ENCODE data around the gene CCDC33. TPM values are rescaled to one million over a fixed set of nuclear protein-coding genes. Genes with fewer than 3 reads are reported as not detected.

CCDC33 gene
- total and polyA plus RNA-seq, 2 experiments from 2014 or later: 2.6 to 2.8 TPM

- DNase-seq (ENCODE audit: low spot score) (no peak), ATAC-seq (no peak)
- peaks cover 6% of the 10 kb centered on the region for H3K27me3 Mint-ChIP-seq (ENCODE audit: insufficient read depth, low read depth, poor library complexity)
- no peak overlapping the region for H3K4me2 ChIP-seq
- H4K20me1 ChIP-seq (replicated peaks; ENCODE audit: insufficient read depth): no peaks in the 10 kb centered on the region
- H3K9me3 Mint-ChIP-seq: no peaks in the 10 kb centered on the region
- H3K9me2 ChIP-seq (ENCODE audit: insufficient read depth): no peaks in the 10 kb centered on the region
- no peaks in the 10 kb centered on the region for H3K36me3 ChIP-seq (ENCODE audit: insufficient read depth)
- H3K27ac ChIP-seq (ENCODE audit: low read depth): no peak overlapping the region
- H3K4me3 Mint-ChIP-seq: no peak overlapping the region
- H3K36me3 Mint-ChIP-seq (ENCODE audit: low read depth): no peaks in the 10 kb centered on the region
- no peaks in the 10 kb centered on the region for H3F3A ChIP-seq (replicated peaks; ENCODE audit: low read depth)
- no peak overlapping the region for H2AFZ ChIP-seq
- H3K4me1 Mint-ChIP-seq: peaks cover 16% of the 10 kb centered on the region
- TF ChIP-seq EZH2 (IDR thresholded peaks at IDR 0.05; ENCODE audit: low read depth, unreplicated experiment) (no peak), STAT1 (IDR thresholded peaks at IDR 0.05; ENCODE audit: unreplicated experiment) (no peak), REST (IDR thresholded peaks at IDR 0.05; ENCODE audit: unreplicated experiment) (no peak), CTCF (conservative IDR thresholded peaks at IDR 0.05; ENCODE audit: low read depth in 2 of 2) (no peak), POLR2AphosphoS5 (IDR thresholded peaks at IDR 0.05; ENCODE audit: low read depth) (no peak), JUNB (IDR thresholded peaks at IDR 0.05; ENCODE audit: unreplicated experiment) (no peak), CREB1 (CRISPR knock-in tag; IDR thresholded peaks at IDR 0.05; ENCODE audit: low read depth) (no peak), ZNF462 (CRISPR knock-in tag; IDR thresholded peaks at IDR 0.05) (no peak), EZH2phosphoT487 (IDR thresholded peaks at IDR 0.05; ENCODE audit: unreplicated experiment) (no peak), ZNF114 (CRISPR knock-in tag; IDR thresholded peaks at IDR 0.05) (no peak), NANOG (IDR thresholded peaks at IDR 0.05; ENCODE audit: borderline replicate concordance) (no peak), ETS1 (IDR thresholded peaks at IDR 0.05) (no peak)
- no peaks in the 10 kb centered on the region for H3K79me2 ChIP-seq (replicated peaks; ENCODE audit: insufficient read depth)
- H3K4me3 ChIP-seq: no peak overlapping the region
- no peak overlapping the region for H3K27ac Mint-ChIP-seq
- no peaks in the 10 kb centered on the region for H3K27me3 ChIP-seq (ENCODE audit: insufficient read depth)
- H3K4me1 ChIP-seq (ENCODE audit: insufficient read depth): no peaks in the 10 kb centered on the region; the same call in 1 of the 2 replicates
These were observed 145.4 kb downstream of the CCDC33 start for GRCh38 chr15:74381481-74381880.

Measured in GM23338 (cell line).